H1 (cell line): ENCODE results near the gene PNCK. TPM values are rescaled to one million over a fixed set of nuclear protein-coding genes. Genes with fewer than 3 reads are reported as not detected.
"Not testable (repeated sequence)": the region's sequence is repeated elsewhere in the genome, so short reads cannot be mapped to it uniquely, and the experiment has no call there.

ENCODE experiments used
- CTCF ChIA-PET: fragments of 300-600 bp; sonication (Branson Sonifier 250); formaldehyde crosslinking; loops from one replicate; lab custom pipeline; 2021; ENCODE audit not compliant: partially characterized antibody; lab: Charles Lee
- POLR2A ChIA-PET: fragments of 300-600 bp; sonication (Branson Sonifier 250); formaldehyde crosslinking; loops from one replicate; lab custom pipeline; 2021; ENCODE audit warnings: inconsistent platforms; ENCODE audit not compliant: partially characterized antibody; lab: Charles Lee
- DNase-seq, 2 experiments: peaks; one replicate each; pipeline versions ENCODE4 v3.0.0 to v3.0.0-alpha.2; 2010 to 2022; ENCODE audit warnings: low spot score in 2 of 2, low read depth in 1 of 2, mixed read lengths in 1 of 2
- FAIRE-seq: peaks from 2 replicates; lab custom pipeline; 2011; peaks lifted over from hg19 to GRCh38; lab: Jason Lieb, UNC
- H2AFZ ChIP-seq: 2 replicates; pipeline ENCODE4 v1.8.1; 2012; ENCODE audit warnings: low read length, inconsistent platforms
- H2AK5ac ChIP-seq: 2 replicates; pipeline ENCODE4 v1.6.1; 2013; ENCODE audit warnings: low read depth, low read length
- H2BK120ac ChIP-seq: replicated peaks from 2 replicates; pipeline ENCODE3; 2013; ENCODE audit warnings: low read depth, low read length, inconsistent platforms
- H2BK12ac ChIP-seq: 2 replicates; pipeline ENCODE4 v1.6.1; 2013; ENCODE audit warnings: low read depth, low read length
- H2BK15ac ChIP-seq: 2 replicates; pipeline ENCODE4 v1.6.1; 2013; ENCODE audit warnings: low read length
- H2BK20ac ChIP-seq: 2 replicates; pipeline ENCODE4 v1.6.1; 2013; ENCODE audit warnings: low read length
- H2BK5ac ChIP-seq: 2 replicates; pipeline ENCODE4 v1.6.1; 2013; ENCODE audit warnings: low read depth, low read length
- H3K14ac ChIP-seq: 2 replicates; pipeline ENCODE4 v1.6.1; 2013; ENCODE audit warnings: inconsistent platforms; ENCODE audit not compliant: insufficient read length
- H3K18ac ChIP-seq: 2 replicates; pipeline ENCODE4 v1.6.1; 2013; ENCODE audit warnings: low read length; ENCODE audit errors: extremely low read depth
- H3K23ac ChIP-seq: 2 replicates; pipeline ENCODE4 v1.6.1; 2013; ENCODE audit warnings: inconsistent platforms; ENCODE audit not compliant: insufficient read length
- H3K23me2 ChIP-seq: 2 replicates; pipeline ENCODE4 v1.6.1; 2013; ENCODE audit warnings: low read depth, low read length
- H3K27ac ChIP-seq: 2 replicates; pipeline ENCODE4 v1.6.1; 2011; ENCODE audit warnings: low read depth, low read length, inconsistent platforms
- H3K27me3 ChIP-seq, 4 experiments: replicated peaks in 1 of 4; 1 replicate in 1 of 4; 2 replicates in 3 of 4; pipeline versions ENCODE4 v1.6.1 to v1.8.1; 2011 to 2013; ENCODE audit warnings: low read length in 3 of 4, mild to moderate bottlenecking in 3 of 4, inconsistent platforms in 2 of 4, mixed read lengths in 2 of 4, moderate library complexity in 1 of 4; ENCODE audit not compliant: control insufficient read depth in 3 of 4, insufficient read depth in 3 of 4; ENCODE audit errors: extremely low read depth in 1 of 4
- H3K36me3 ChIP-seq, 4 experiments: 2 replicates each; pipeline versions ENCODE4 v1.6.1 to v1.8.1; 2011 to 2013; ENCODE audit warnings: mild to moderate bottlenecking in 4 of 4, low read length in 3 of 4, moderate library complexity in 2 of 4, control low read depth in 1 of 4, inconsistent platforms in 1 of 4; ENCODE audit not compliant: insufficient read depth in 4 of 4, control insufficient read depth in 2 of 4
- H3K4ac ChIP-seq: replicated peaks from 2 replicates; pipeline ENCODE3; 2013; ENCODE audit warnings: low read length, low read depth, mixed read lengths, inconsistent platforms; ENCODE audit not compliant: insufficient read length
- H3K4me1 ChIP-seq, 4 experiments: replicated peaks in 1 of 4; 1 replicate in 1 of 4; 2 replicates in 3 of 4; pipeline versions ENCODE4 v1.6.1 to v1.8.1; 2011 to 2013; ENCODE audit warnings: low read length in 3 of 4, inconsistent platforms in 2 of 4, mixed read lengths in 1 of 4; ENCODE audit not compliant: insufficient read depth in 4 of 4, control insufficient read depth in 3 of 4
- H3K4me2 ChIP-seq, 2 experiments: 2 replicates each; pipeline versions ENCODE4 v1.6.1 to v1.8.1; 2011 to 2013; ENCODE audit warnings: low read depth in 2 of 2, low read length in 2 of 2, control low read depth in 1 of 2, inconsistent platforms in 1 of 2, mild to moderate bottlenecking in 1 of 2; ENCODE audit not compliant: insufficient read depth in 1 of 2
- H3K4me3 ChIP-seq, 4 experiments: fragments of 200-600, 300-600 bp in 1 of 4; sonication (generic), shearing (Covaris generic), sonication (Bioruptor Twin) in 1 of 4; 2 replicates each; pipeline versions ENCODE4 v1.5.1 to v1.8.1; 2011 to 2016; ENCODE audit warnings: low read length in 4 of 4, low read depth in 3 of 4, control low read depth in 2 of 4, inconsistent platforms in 2 of 4, mild to moderate bottlenecking in 2 of 4, mixed read lengths in 1 of 4, moderate library complexity in 1 of 4; ENCODE audit not compliant: insufficient read depth in 2 of 4; ENCODE audit errors: extremely low read depth in 1 of 4
- H3K56ac ChIP-seq: replicated peaks from 2 replicates; pipeline ENCODE3; 2013; ENCODE audit warnings: low read depth, mild to moderate bottlenecking, mixed read lengths, low read length, inconsistent platforms; ENCODE audit not compliant: insufficient read length
- H3K79me1 ChIP-seq: 2 replicates; pipeline ENCODE4 v1.6.1; 2013; ENCODE audit warnings: low read depth, low read length, control low read depth
- H3K79me2 ChIP-seq, 2 experiments: 2 replicates each; pipeline versions ENCODE4 v1.6.1 to v1.8.1; 2012 to 2013; ENCODE audit warnings: low read length in 2 of 2, mild to moderate bottlenecking in 2 of 2, inconsistent platforms in 1 of 2; ENCODE audit not compliant: insufficient read depth in 2 of 2, control insufficient read depth in 1 of 2
- H3K9ac ChIP-seq, 4 experiments: replicated peaks in 1 of 4; 1 replicate in 1 of 4; 2 replicates in 3 of 4; pipeline versions ENCODE4 v1.6.1 to v1.8.1; 2011 to 2013; ENCODE audit warnings: low read depth in 3 of 4, low read length in 3 of 4, control low read depth in 2 of 4, mild to moderate bottlenecking in 2 of 4, moderate library complexity in 2 of 4, inconsistent platforms in 1 of 4; ENCODE audit errors: extremely low read depth in 1 of 4
- H3K9me3 ChIP-seq, 2 experiments: 2 replicates each; pipeline versions ENCODE4 v1.6.1 to v1.8.1; 2012 to 2013; ENCODE audit warnings: mild to moderate bottlenecking in 2 of 2, moderate library complexity in 2 of 2, control low read depth in 1 of 2, inconsistent platforms in 1 of 2, low read depth in 1 of 2, low read length in 1 of 2, mixed read lengths in 1 of 2; ENCODE audit not compliant: insufficient read depth in 2 of 2
- H4K20me1 ChIP-seq, 2 experiments: replicated peaks in 1 of 2; 2 replicates each; pipeline versions ENCODE3 to v1.8.1; 2011 to 2013; ENCODE audit warnings: inconsistent platforms in 2 of 2, low read length in 2 of 2, mild to moderate bottlenecking in 1 of 2; ENCODE audit not compliant: insufficient read depth in 2 of 2, control insufficient read depth in 1 of 2
- H4K5ac ChIP-seq: 2 replicates; pipeline ENCODE4 v1.6.1; 2013; ENCODE audit warnings: low read length, low read depth, mixed read lengths, inconsistent platforms; ENCODE audit not compliant: insufficient read length
- H4K8ac ChIP-seq: 2 replicates; pipeline ENCODE4 v1.8.0; 2013; ENCODE audit warnings: mild to moderate bottlenecking, moderate library complexity, low read length, inconsistent platforms; ENCODE audit not compliant: insufficient read depth; ENCODE audit errors: extremely low read depth
- H4K91ac ChIP-seq: replicated peaks from 2 replicates; pipeline ENCODE3; 2013; ENCODE audit warnings: low read length, mixed read lengths, inconsistent platforms; ENCODE audit not compliant: insufficient read length
- WGBS, 2 experiments: shearing (Covaris generic) in 1 of 2; methylation state at CpG; one replicate each; pipeline versions ENCODE4 v1.1.6 to v1.1.7; 2013 to 2015; ENCODE audit warnings: low lambda C conversion rate in 2 of 2, mixed read lengths in 2 of 2, inconsistent platforms in 1 of 2, low coverage in 1 of 2, missing lambda C conversion rate in 1 of 2; ENCODE audit not compliant: insufficient replicate concordance in 2 of 2, insufficient coverage in 1 of 2, insufficient read length in 1 of 2; ENCODE audit errors: extremely low coverage in 1 of 2, missing lambda C conversion rate in 1 of 2; 5-methylcytosine and 5-hydroxymethylcytosine counted together
- polyA plus RNA-seq, 7 experiments: library from polyadenylated mRNA; depleted of rRNA in 3 of 7; stranded (reverse) in 5 of 7; unstranded in 2 of 7; fragments of >200 nt in 5 of 7; fragments of 200-250 nt in 2 of 7; gene quantifications; 1 replicate in 5 of 7; 2 replicates in 1 of 7; 4 replicates in 1 of 7; pipeline versions ENCODE4 v1.2.1 to v1.2.3, GENCODE V29; 2011 to 2013; ENCODE audit warnings: missing spikeins in 2 of 7, mixed read lengths in 2 of 7
- total RNA-seq: library from RNA; stranded (reverse); fragmentation: NEBNext Ultra II Directional; extraction: Animal tissue kit (Norgen Biotek cat#: 25700); gene quantifications from 2 replicates; pipeline ENCODE4 v1.2.1, GENCODE V29; 2021

The PNCK gene
- total and polyA plus RNA-seq, 2 of the 8 experiments (the other 6 are each of a cell fraction or from before 2014, with no cell fraction given), result 6.2 to 6.3 TPM

- peaks cover 0 to 31% (median 7%) of the 10 kb centered on the region in 4 experiments; a peak in 6 of 8 replicates for H3K36me3 ChIP-seq
- ChIA-PET CTCF (interaction anchor here (1.0 to 2.5 kb wide), 3 partner anchors 9 to 31 kb away, joined by 3 to 10 read pairs (median 5); partner anchors contain the start of gene SLC6A8), POLR2A (interaction anchor here (0.6 to 1.9 kb wide), 2 partner anchors 9 to 225 kb away, joined by 3 to 11 read pairs; no protein-coding TSS in a partner anchor)
- not testable (repeated sequence) for H3K27me3 ChIP-seq, H3K4me1 ChIP-seq, H3K23me2 ChIP-seq, H3K4me2 ChIP-seq, H3K79me2 ChIP-seq, H3K9ac ChIP-seq, H3K9me3 ChIP-seq, H4K91ac ChIP-seq, H4K5ac ChIP-seq, H2BK5ac ChIP-seq, FAIRE-seq, H4K8ac ChIP-seq, H2AK5ac ChIP-seq, H3K14ac ChIP-seq, H2BK12ac ChIP-seq, H2BK120ac ChIP-seq, H3K4me3 ChIP-seq, H3K27ac ChIP-seq, H3K56ac ChIP-seq, H2BK15ac ChIP-seq, DNase-seq, H3K23ac ChIP-seq, H4K20me1 ChIP-seq, H2AFZ ChIP-seq, H3K18ac ChIP-seq, H3K79me1 ChIP-seq, H3K4ac ChIP-seq, H2BK20ac ChIP-seq
- WGBS, 2 experiments, result 80% methylated on average over 1 of the region's 18 CpGs; no CpG with 5 or more reads in 1 of the 2 experiments
Measured at GRCh38 chrX:153699784-153700371, 26.3 kb upstream of the PNCK start.
